ENCODE data around the gene PLCL2. TPM values are rescaled to one million over a fixed set of nuclear protein-coding genes. Genes with fewer than 3 reads are reported as not detected.

Gene PLCL2
- total RNA-seq, 1 experiment from 2014 or later: 32.1 TPM

DNA sequence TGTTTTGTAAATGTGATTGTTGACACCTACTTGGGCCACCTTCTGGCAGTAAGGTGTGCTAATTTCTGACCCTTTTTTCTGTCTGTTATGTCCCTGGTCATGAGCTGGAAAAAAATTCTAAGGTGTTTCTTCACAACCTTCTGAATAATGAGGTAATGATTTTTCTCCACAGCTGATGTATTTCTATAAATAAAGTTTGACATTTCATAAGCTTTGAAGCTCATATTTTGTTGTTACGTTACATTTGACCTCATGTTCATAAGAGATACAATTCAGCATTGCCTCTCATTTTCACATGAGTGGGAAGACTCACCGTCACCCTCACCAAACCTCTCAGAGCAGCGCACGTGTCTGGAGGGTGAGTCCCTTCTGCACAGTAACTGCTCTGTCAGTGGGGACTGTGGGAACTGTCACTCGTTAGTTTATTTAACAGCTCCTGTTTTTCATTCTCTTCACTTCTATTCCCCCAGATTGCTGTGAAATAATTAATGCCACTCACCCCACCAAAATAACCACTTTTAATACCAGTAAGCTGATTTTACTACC lies 140.9 kb downstream of the PLCL2 start:
- Histone ChIP-seq H3K9ac (ENCODE audit: extremely low read depth, insufficient read length, low read length) (no peak overlapping the region), H4K91ac (ENCODE audit: insufficient read length, low read depth, low read length) (no peak overlapping the region), H3T11ph (ENCODE audit: low read length) (no peak overlapping the region), H3K27ac (ENCODE audit: insufficient read length, low read depth, low read length) (no peak overlapping the region), H3K23ac (ENCODE audit: insufficient read length, low read depth, low read length) (no peak overlapping the region), H3K23me2 (ENCODE audit: insufficient read length, low read depth, low read length, poor library complexity, severe bottlenecking) (no peaks in the 10 kb centered on the region), H3K4me1 (ENCODE audit: insufficient read depth, low read length) (no peaks in the 10 kb centered on the region), H3K27me3 (ENCODE audit: insufficient read depth, low read length) (no peaks in the 10 kb centered on the region), H3K4me2 (ENCODE audit: insufficient read depth, insufficient read length, low read length) (no peak overlapping the region), H2BK120ac (ENCODE audit: low read depth, low read length, poor library complexity, severe bottlenecking) (no peak overlapping the region), H4K8ac (replicated peaks; ENCODE audit: insufficient read length, low read depth, low read length) (no peak overlapping the region), H3K56ac (ENCODE audit: insufficient read length, low read depth, low read length) (no peak overlapping the region), H3K79me1 (ENCODE audit: insufficient read depth, low read depth, low read length, poor library complexity, severe bottlenecking) (no peaks in the 10 kb centered on the region), H2BK12ac (ENCODE audit: insufficient read length, low read depth, low read length) (no peak overlapping the region), H2BK5ac (ENCODE audit: insufficient read length, low read length) (no peak overlapping the region), H3K79me2 (ENCODE audit: insufficient read depth, low read length) (no peaks in the 10 kb centered on the region), H3K9me3 (ENCODE audit: control insufficient read depth, low read depth, low read length) (no peaks in the 10 kb centered on the region), H3K14ac (ENCODE audit: insufficient read depth, low read length) (no peak overlapping the region), H4K20me1 (ENCODE audit: control insufficient read depth, insufficient read depth, insufficient read length) (no peaks in the 10 kb centered on the region), H2AFZ (ENCODE audit: low read length) (no peak overlapping the region), H2BK15ac (ENCODE audit: low read depth, low read length) (no peak overlapping the region), H3K18ac (ENCODE audit: insufficient read length, low read depth, low read length) (no peak overlapping the region), H2AK5ac (ENCODE audit: insufficient read length, low read length) (no peak overlapping the region), H2BK20ac (ENCODE audit: low read depth, low read length, poor library complexity, severe bottlenecking) (no peak overlapping the region), H3K4ac (ENCODE audit: low read depth, low read length) (no peak overlapping the region), H4K5ac (ENCODE audit: insufficient read length, low read depth, low read length) (no peak overlapping the region)
- peaks cover 19 to 20% of the 10 kb centered on the region in 2 experiments for H3K4me1 Mint-ChIP-seq
- no peak overlapping the region for H3K4me3 Mint-ChIP-seq
- no peaks in the 10 kb centered on the region for H3K9me3 Mint-ChIP-seq
- no peak for DNase-seq
- H3K27me3 Mint-ChIP-seq (ENCODE audit: low read depth): no peaks in the 10 kb centered on the region
- TF ChIP-seq, protein P1, sequence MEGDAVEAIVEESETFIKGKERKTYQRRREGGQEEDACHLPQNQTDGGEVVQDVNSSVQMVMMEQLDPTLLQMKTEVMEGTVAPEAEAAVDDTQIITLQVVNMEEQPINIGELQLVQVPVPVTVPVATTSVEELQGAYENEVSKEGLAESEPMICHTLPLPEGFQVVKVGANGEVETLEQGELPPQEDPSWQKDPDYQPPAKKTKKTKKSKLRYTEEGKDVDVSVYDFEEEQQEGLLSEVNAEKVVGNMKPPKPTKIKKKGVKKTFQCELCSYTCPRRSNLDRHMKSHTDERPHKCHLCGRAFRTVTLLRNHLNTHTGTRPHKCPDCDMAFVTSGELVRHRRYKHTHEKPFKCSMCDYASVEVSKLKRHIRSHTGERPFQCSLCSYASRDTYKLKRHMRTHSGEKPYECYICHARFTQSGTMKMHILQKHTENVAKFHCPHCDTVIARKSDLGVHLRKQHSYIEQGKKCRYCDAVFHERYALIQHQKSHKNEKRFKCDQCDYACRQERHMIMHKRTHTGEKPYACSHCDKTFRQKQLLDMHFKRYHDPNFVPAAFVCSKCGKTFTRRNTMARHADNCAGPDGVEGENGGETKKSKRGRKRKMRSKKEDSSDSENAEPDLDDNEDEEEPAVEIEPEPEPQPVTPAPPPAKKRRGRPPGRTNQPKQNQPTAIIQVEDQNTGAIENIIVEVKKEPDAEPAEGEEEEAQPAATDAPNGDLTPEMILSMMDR (conservative IDR thresholded peaks at IDR 0.05): no peak
- peaks cover 0 to 14% (median 8%) of the 10 kb centered on the region in 3 experiments; a peak in 4 of 7 replicates for H3K36me3 Mint-ChIP-seq (ENCODE audit: insufficient read depth in 1 of 3, low read depth in 3 of 3)
- WGBS (ENCODE audit: extremely low coverage, insufficient read length, low lambda C conversion rate): no CpG with 5 or more reads among the region's 5 CpGs
- H3K27ac Mint-ChIP-seq: no peak overlapping the region
